ENCODE measurements around the gene KLHL29. TPM values are rescaled to one million over a fixed set of nuclear protein-coding genes. Genes with fewer than 3 reads are reported as not detected.
A peak's percentile ranks its signal among the peaks of the same experiment; 100 is the strongest.

KLHL29 gene
- total RNA-seq, 1 donor from 2014 or later = 5.0 TPM

DNA sequence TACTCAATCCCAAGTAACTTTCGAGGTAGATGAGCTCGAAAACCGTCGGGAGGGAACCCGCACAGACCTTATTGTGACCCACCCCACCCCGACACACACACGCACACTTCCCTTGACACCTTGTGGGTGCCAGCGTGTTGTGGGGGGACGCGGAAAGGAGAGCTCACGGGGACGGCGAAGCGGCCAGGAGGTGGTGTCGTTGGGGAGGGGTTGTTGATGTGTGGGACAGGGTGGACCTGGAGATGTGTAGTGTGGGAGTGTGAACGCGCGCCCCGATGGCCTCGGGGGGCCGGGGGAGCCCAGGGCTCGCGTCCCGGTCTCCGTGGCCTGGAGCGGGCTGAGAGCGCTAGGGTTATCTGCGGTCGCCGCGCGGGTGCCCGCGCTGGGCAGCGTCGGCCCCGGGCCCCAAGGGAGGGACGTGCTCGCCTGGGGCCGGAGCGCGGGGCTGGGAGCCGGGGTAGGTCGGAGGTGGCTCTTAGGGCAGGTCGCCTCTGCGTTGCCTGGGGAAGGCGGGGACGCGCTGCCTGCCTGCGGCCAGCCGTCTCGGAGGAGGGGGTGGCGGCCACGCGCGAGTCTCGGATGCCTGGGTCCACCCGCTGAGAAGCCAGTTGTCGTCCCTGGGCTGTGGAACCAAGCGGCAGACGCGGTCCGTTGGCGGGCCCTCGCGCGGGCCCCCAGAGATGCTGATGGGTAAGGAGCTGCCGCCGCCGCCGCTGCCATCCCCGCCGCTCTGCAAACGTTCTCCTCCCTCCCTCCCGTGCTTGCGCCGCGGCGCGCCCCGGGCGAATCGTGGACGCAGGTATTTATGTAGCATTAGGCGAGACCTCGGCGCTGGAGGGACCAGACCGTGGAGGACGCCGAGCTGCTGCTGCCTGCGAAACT is 1.6 kb downstream of the KLHL29 start:
- Histone ChIP-seq H3K4me3 (ENCODE audit: low read depth, low read length) (peak overlapping the region; percentile 73), H3K27me3 (ENCODE audit: control insufficient read depth, insufficient read depth, low read length) (no peaks in the 10 kb centered on the region), H3K36me3 (ENCODE audit: control insufficient read depth, insufficient read depth, low read length) (no peaks in the 10 kb centered on the region)
- no peak for DNase-seq (ENCODE audit: low read depth)
- TF ChIP-seq, protein P1, sequence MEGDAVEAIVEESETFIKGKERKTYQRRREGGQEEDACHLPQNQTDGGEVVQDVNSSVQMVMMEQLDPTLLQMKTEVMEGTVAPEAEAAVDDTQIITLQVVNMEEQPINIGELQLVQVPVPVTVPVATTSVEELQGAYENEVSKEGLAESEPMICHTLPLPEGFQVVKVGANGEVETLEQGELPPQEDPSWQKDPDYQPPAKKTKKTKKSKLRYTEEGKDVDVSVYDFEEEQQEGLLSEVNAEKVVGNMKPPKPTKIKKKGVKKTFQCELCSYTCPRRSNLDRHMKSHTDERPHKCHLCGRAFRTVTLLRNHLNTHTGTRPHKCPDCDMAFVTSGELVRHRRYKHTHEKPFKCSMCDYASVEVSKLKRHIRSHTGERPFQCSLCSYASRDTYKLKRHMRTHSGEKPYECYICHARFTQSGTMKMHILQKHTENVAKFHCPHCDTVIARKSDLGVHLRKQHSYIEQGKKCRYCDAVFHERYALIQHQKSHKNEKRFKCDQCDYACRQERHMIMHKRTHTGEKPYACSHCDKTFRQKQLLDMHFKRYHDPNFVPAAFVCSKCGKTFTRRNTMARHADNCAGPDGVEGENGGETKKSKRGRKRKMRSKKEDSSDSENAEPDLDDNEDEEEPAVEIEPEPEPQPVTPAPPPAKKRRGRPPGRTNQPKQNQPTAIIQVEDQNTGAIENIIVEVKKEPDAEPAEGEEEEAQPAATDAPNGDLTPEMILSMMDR (IDR thresholded peaks at IDR 0.05; ENCODE audit: insufficient read depth, low read length, severe bottlenecking) = no peak
- FAIRE-seq = no peak

DNA sequence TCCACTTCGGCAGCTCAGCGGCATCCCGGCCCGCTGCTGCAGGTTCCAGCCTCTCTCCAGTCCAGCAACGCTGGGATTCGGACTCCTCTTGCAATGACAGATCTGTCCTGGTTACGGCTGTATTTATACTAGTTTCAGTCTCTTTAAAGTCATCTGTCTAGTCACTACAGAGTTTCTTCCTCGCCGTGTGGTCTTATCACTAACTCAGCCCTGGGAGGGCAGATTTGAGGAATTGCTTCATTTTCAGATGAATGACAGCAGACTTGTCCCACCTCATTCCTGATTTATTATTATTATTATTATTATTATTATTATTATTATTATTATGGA is 2.2 kb downstream of the KLHL29 start:
- FAIRE-seq = no peak
- Histone ChIP-seq H3K27me3 (ENCODE audit: control insufficient read depth, insufficient read depth, low read length) (no peaks in the 10 kb centered on the region), H3K4me3 (ENCODE audit: low read depth, low read length) (peak overlapping the region; percentile 73), H3K36me3 (ENCODE audit: control insufficient read depth, insufficient read depth, low read length) (no peaks in the 10 kb centered on the region)
- no peak for DNase-seq (ENCODE audit: low read depth)
- TF ChIP-seq, protein P1 (IDR thresholded peaks at IDR 0.05; ENCODE audit: insufficient read depth, low read length, severe bottlenecking) = no peak

DNA sequence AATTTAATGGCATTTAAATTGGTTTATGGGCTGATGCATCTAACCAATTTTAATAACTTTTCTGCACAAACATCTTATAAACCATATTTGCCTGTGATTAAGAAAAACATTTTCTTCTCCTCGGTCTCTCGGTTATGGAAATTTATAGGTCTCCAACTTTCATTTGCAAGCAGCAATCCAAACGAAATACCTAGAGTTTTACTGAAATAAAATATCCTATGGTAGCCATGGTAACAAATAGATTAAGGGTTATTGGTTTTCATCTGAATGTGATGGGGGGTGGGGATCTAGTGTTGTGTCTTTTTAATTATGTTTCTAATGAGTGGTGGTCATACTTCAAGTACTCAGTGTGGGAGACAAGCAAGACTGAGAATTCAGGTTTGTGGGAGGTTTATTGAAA is 2.9 kb downstream of the KLHL29 start:
- no peak overlapping the region for H3K4me3 ChIP-seq (ENCODE audit: low read depth, low read length)
- FAIRE-seq (no peak), DNase-seq (ENCODE audit: low read depth) (no peak)
- H3K36me3 ChIP-seq (ENCODE audit: control insufficient read depth, insufficient read depth, low read length) = no peaks in the 10 kb centered on the region
- no peaks in the 10 kb centered on the region for H3K27me3 ChIP-seq (ENCODE audit: control insufficient read depth, insufficient read depth, low read length)
- TF ChIP-seq, protein P1 (IDR thresholded peaks at IDR 0.05; ENCODE audit: insufficient read depth, low read length, severe bottlenecking) = no peak

DNA sequence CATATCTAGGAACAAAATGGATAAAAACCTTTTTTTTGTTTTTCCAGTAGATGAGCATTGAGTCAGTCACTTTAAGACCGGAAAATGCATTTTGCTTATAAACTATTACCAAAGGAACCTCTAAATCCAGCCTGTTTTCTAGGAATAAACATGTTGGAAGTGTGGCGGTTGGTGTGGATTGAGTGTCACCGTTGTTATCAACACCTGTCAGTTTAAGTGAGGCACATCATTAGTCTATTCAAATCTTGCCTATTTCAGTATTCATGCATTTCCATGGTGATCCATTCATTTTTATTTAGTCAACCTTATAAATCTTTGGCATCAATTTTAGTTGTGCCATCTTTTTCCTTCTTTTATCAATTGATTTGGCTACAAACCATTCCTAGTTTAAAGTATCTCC is 3.3 kb downstream of the KLHL29 start:
- FAIRE-seq (no peak), DNase-seq (ENCODE audit: low read depth) (no peak)
- TF ChIP-seq, protein P1 (IDR thresholded peaks at IDR 0.05; ENCODE audit: insufficient read depth, low read length, severe bottlenecking) = no peak
- Histone ChIP-seq H3K27me3 (ENCODE audit: control insufficient read depth, insufficient read depth, low read length) (no peaks in the 10 kb centered on the region), H3K36me3 (ENCODE audit: control insufficient read depth, insufficient read depth, low read length) (no peaks in the 10 kb centered on the region), H3K4me3 (ENCODE audit: low read depth, low read length) (no peak overlapping the region)

DNA sequence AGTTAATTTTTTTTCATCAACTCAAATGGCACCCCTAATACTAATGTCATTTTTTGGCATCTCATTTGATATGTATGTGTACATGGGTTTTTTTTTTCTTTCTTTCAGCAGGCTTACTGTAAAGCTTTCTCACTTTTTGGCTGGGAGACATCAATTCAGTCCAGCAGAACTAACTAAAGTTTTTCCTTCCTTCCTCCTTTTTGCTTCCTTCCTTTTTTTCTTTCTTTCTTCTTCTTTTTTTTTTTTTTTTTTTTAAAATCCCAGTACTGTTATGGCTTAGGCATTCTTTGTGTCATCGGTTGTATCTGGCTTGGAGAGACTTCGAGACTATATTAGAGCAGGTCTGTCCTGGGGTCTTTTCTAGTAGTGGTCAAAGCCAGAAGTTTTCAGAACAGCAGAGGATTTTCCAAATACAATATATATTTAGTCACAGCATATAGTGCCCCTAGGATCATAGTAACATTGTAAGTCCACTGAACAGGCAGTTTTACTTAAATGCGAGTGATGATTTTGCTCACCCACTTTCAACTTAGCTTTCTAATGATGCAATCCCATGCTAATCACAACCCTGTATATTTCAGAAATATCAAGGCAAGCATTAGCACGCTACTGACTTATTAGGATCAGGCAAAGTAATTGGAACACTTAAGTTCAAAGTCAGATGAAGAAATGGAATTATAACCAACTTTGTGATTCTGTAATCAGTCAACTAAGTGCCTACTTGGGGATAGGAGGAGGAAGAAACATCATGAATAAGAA is 4.0 kb downstream of the KLHL29 start:
- H3K4me3 ChIP-seq (ENCODE audit: low read depth, low read length) = no peak overlapping the region
- DNase-seq (ENCODE audit: low read depth) (no peak), FAIRE-seq (no peak)
- no peaks in the 10 kb centered on the region for H3K27me3 ChIP-seq (ENCODE audit: control insufficient read depth, insufficient read depth, low read length)
- no peaks in the 10 kb centered on the region for H3K36me3 ChIP-seq (ENCODE audit: control insufficient read depth, insufficient read depth, low read length)
- TF ChIP-seq, protein P1 (IDR thresholded peaks at IDR 0.05; ENCODE audit: insufficient read depth, low read length, severe bottlenecking) = no peak
